ENCODE results near the gene STK11.

Gene STK11

GRCh38 chr19:1249990-1250436 lies 44.4 kb downstream of the STK11 start:
- Histone ChIP-seq H3K9ac (ENCODE audit: low read depth, low read length, poor library complexity, severe bottlenecking) (peak overlapping the region; percentile 95), H3K4me3 (ENCODE audit: low read length, poor library complexity, severe bottlenecking) (peak overlapping the region; percentile 90), H3K4me1 (ENCODE audit: insufficient read depth, low read length, poor library complexity, severe bottlenecking) (peaks cover 18% of the 10 kb centered on the region), H3K9me2 (replicated peaks; ENCODE audit: low read depth, low read length) (no peaks in the 10 kb centered on the region), H3K79me2 (ENCODE audit: insufficient read depth, low read length) (peaks cover 52% of the 10 kb centered on the region), H3K9me3 (ENCODE audit: insufficient read depth, low read depth, low read length) (no peaks in the 10 kb centered on the region), H3K36me3 (ENCODE audit: insufficient read depth, low read length) (peaks cover 10% of the 10 kb centered on the region; the same call in 1 of the 2 replicates), H3F3A (ENCODE audit: low read depth) (peaks cover 8% of the 10 kb centered on the region; the same call in 1 of the 2 replicates), H4K20me1 (ENCODE audit: insufficient read depth, low read length, poor library complexity, severe bottlenecking) (peaks cover 43% of the 10 kb centered on the region), H3K27me3 (ENCODE audit: insufficient read depth, low read length, poor library complexity, severe bottlenecking) (no peaks in the 10 kb centered on the region), H2AFZ (ENCODE audit: low read length) (no peak overlapping the region), H3K4me2 (ENCODE audit: low read depth, low read length, poor library complexity, severe bottlenecking) (peak overlapping the region; percentile 98)
- TF ChIP-seq EZH2phosphoT487 (IDR thresholded peaks at IDR 0.05; ENCODE audit: borderline replicate concordance) = no peak
- TF ChIP-seq, protein P1, sequence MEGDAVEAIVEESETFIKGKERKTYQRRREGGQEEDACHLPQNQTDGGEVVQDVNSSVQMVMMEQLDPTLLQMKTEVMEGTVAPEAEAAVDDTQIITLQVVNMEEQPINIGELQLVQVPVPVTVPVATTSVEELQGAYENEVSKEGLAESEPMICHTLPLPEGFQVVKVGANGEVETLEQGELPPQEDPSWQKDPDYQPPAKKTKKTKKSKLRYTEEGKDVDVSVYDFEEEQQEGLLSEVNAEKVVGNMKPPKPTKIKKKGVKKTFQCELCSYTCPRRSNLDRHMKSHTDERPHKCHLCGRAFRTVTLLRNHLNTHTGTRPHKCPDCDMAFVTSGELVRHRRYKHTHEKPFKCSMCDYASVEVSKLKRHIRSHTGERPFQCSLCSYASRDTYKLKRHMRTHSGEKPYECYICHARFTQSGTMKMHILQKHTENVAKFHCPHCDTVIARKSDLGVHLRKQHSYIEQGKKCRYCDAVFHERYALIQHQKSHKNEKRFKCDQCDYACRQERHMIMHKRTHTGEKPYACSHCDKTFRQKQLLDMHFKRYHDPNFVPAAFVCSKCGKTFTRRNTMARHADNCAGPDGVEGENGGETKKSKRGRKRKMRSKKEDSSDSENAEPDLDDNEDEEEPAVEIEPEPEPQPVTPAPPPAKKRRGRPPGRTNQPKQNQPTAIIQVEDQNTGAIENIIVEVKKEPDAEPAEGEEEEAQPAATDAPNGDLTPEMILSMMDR (conservative IDR thresholded peaks at IDR 0.05; ENCODE audit: low read length) = no peak

- TF ChIP-seq EZH2phosphoT487 (IDR thresholded peaks at IDR 0.05; ENCODE audit: borderline replicate concordance) = no peak
- TF ChIP-seq, protein P1 (conservative IDR thresholded peaks at IDR 0.05; ENCODE audit: low read length) = no peak
- Histone ChIP-seq H4K20me1 (ENCODE audit: insufficient read depth, low read length, poor library complexity, severe bottlenecking) (peaks cover 47% of the 10 kb centered on the region), H2AFZ (ENCODE audit: low read length) (no peak overlapping the region), H3K4me2 (ENCODE audit: low read depth, low read length, poor library complexity, severe bottlenecking) (peak overlapping the region; percentile 98), H3K9me2 (replicated peaks; ENCODE audit: low read depth, low read length) (no peaks in the 10 kb centered on the region), H3K4me1 (ENCODE audit: insufficient read depth, low read length, poor library complexity, severe bottlenecking) (peaks cover 16% of the 10 kb centered on the region), H3K79me2 (ENCODE audit: insufficient read depth, low read length) (peaks cover 58% of the 10 kb centered on the region), H3K4me3 (ENCODE audit: low read length, poor library complexity, severe bottlenecking) (peak overlapping the region; percentile 90), H3K36me3 (ENCODE audit: insufficient read depth, low read length) (peaks cover 16% of the 10 kb centered on the region; the same call in 1 of the 2 replicates), H3K27me3 (ENCODE audit: insufficient read depth, low read length, poor library complexity, severe bottlenecking) (no peaks in the 10 kb centered on the region), H3K9me3 (ENCODE audit: insufficient read depth, low read depth, low read length) (no peaks in the 10 kb centered on the region), H3K9ac (ENCODE audit: low read depth, low read length, poor library complexity, severe bottlenecking) (peak overlapping the region; percentile 95), H3F3A (ENCODE audit: low read depth) (peaks cover 8% of the 10 kb centered on the region; the same call in 1 of the 2 replicates)
These were observed 45.1 kb downstream of the STK11 start for GRCh38 chr19:1250437-1251260.

DNA sequence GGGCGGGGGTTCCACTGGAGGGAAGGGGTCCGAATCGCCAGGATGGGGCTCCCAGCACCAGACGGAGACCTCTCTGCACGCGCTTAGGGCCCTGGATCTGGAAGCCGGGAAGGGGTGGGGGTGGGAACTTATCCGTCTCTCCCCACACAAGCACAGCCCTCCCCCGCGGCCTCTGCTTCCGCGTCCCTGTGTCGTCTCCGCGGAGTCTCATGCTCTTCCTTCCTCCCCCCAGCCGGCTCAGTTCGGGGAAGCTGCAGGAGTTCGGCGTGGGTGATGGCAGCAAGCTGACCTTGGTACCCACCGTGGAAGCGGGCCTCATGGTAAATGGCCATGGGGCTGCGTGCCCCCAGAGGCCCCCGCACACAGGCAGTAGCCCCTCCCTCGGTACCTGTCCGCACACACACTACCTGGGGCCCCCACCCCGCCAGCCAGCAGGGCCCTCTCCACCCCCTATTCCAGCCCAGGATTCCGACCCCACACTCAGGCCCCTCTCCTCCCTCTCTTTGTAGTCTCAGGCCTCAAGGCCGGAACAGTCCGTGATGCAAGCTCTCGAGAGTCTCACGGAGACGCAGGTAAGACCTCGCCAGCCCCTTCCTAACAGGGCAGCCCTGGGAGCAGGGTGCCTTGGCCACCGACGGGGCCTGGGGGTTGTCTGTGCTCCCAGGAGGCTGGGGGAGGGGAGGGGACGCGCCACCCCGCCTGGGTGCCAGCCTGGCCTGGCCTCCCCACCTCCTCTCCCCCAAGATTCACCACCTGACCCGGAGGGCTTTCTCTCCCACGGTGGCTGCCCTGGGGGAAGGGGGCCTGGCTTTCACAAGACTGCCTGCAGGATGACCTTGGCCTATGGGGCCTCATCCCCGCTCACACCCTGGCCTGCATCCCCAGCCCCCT lies 46.0 kb downstream of the STK11 start:
- TF ChIP-seq, protein P1 (conservative IDR thresholded peaks at IDR 0.05; ENCODE audit: low read length) = no peak
- H3K4me3 ChIP-seq (ENCODE audit: low read length, poor library complexity, severe bottlenecking) = peak overlapping the region; percentile 90

More for the DNA sequence above, 46.0 kb downstream of the STK11 start:
- Histone ChIP-seq H3K27me3 (ENCODE audit: insufficient read depth, low read length, poor library complexity, severe bottlenecking) (no peaks in the 10 kb centered on the region), H3F3A (ENCODE audit: low read depth) (peaks cover 8% of the 10 kb centered on the region; the same call in 1 of the 2 replicates), H3K79me2 (ENCODE audit: insufficient read depth, low read length) (peaks cover 67% of the 10 kb centered on the region), H3K9ac (ENCODE audit: low read depth, low read length, poor library complexity, severe bottlenecking) (peak overlapping the region; percentile 95), H3K9me2 (replicated peaks; ENCODE audit: low read depth, low read length) (no peaks in the 10 kb centered on the region), H2AFZ (ENCODE audit: low read length) (no peak overlapping the region), H3K36me3 (ENCODE audit: insufficient read depth, low read length) (peaks cover 24% of the 10 kb centered on the region; the same call in 1 of the 2 replicates), H3K9me3 (ENCODE audit: insufficient read depth, low read depth, low read length) (no peaks in the 10 kb centered on the region), H4K20me1 (ENCODE audit: insufficient read depth, low read length, poor library complexity, severe bottlenecking) (peaks cover 54% of the 10 kb centered on the region), H3K4me2 (ENCODE audit: low read depth, low read length, poor library complexity, severe bottlenecking) (peak overlapping the region; percentile 98), H3K4me1 (ENCODE audit: insufficient read depth, low read length, poor library complexity, severe bottlenecking) (peaks cover 16% of the 10 kb centered on the region)

Data from Loucy (cell line).